GM12878 (cell line): ENCODE results near the gene DLG2.

Experiments
- BACH1 ChIP-seq: fragments of 450-650 bp; IDR thresholded peaks from 2 replicates; pipeline ENCODE4 v1.6.1; 2017; ENCODE audit warnings: mild to moderate bottlenecking, borderline replicate concordance
- BRCA1 ChIP-seq: IDR thresholded peaks from 2 replicates; pipeline ENCODE4 v1.6.1; 2011; ENCODE audit warnings: low read depth, low read length, improper control_type of control experiment
- HDAC2 ChIP-seq: fragments of 200-600 bp; sonication (generic); IDR thresholded peaks from 2 replicates; pipeline ENCODE4 v1.6.1; 2017
- NR2C1 ChIP-seq: fragments of 450-650 bp; IDR thresholded peaks from 2 replicates; pipeline ENCODE4 v1.6.1; 2017; ENCODE audit warnings: antibody characterized with exemption, mild to moderate bottlenecking, moderate library complexity
- POLR2A ChIP-seq: IDR thresholded peaks from 2 replicates; pipeline ENCODE4 v1.6.1; 2011; ENCODE audit warnings: low read depth, mild to moderate bottlenecking, low read length
- SP1 ChIP-seq: IDR thresholded peaks from one replicate; pipeline ENCODE4 v1.6.1; 2011; ENCODE audit warnings: low read depth, low read length
- TF ChIP-seq, protein P1 (sequence below), 3 experiments: IDR thresholded peaks in 2 of 3; conservative IDR thresholded peaks in 1 of 3; 2 replicates each; pipeline ENCODE4 v1.5.1; 2011; ENCODE audit warnings: low read depth in 3 of 3, low read length in 3 of 3, mild to moderate bottlenecking in 3 of 3, control low read depth in 2 of 3, moderate library complexity in 2 of 3, inconsistent platforms in 1 of 3, mixed read lengths in 1 of 3; ENCODE audit not compliant: control insufficient read depth in 2 of 3, insufficient read depth in 1 of 3; ENCODE audit errors: extremely low read depth in 1 of 3
- TF ChIP-seq, protein P2 (sequence below): IDR thresholded peaks from 2 replicates; pipeline ENCODE4 v1.6.1; 2012; ENCODE audit warnings: mild to moderate bottlenecking, low read depth, low read length
- TF ChIP-seq, protein P3 (sequence below): fragments of 450-650 bp; IDR thresholded peaks from 2 replicates; pipeline ENCODE4 v1.6.1; 2017; ENCODE audit warnings: mild to moderate bottlenecking

DNA sequence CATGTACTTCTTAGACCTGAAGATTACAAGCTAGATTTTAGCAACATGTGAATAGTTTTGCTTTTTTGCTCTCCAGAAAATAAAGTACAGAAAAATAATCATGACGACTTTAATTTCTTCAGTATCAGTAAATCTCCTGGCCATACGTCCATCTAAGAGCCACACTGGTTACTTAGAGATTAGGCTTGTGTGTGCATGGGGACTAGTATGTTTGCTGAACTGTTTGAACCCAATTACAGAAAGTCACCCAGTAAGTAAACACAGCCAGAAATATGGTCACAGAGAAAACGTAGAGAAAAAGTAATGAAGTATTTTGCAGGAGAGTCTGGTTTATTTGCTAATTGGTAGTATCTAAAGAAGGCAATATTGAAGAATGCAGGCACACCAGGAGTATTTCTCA is 1287.3 kb downstream of the DLG2 start:
- TF ChIP-seq, protein P1, sequence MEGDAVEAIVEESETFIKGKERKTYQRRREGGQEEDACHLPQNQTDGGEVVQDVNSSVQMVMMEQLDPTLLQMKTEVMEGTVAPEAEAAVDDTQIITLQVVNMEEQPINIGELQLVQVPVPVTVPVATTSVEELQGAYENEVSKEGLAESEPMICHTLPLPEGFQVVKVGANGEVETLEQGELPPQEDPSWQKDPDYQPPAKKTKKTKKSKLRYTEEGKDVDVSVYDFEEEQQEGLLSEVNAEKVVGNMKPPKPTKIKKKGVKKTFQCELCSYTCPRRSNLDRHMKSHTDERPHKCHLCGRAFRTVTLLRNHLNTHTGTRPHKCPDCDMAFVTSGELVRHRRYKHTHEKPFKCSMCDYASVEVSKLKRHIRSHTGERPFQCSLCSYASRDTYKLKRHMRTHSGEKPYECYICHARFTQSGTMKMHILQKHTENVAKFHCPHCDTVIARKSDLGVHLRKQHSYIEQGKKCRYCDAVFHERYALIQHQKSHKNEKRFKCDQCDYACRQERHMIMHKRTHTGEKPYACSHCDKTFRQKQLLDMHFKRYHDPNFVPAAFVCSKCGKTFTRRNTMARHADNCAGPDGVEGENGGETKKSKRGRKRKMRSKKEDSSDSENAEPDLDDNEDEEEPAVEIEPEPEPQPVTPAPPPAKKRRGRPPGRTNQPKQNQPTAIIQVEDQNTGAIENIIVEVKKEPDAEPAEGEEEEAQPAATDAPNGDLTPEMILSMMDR (IDR thresholded peaks at IDR 0.05 in 2 of 3, conservative IDR thresholded peaks at IDR 0.05 in 1 of 3; ENCODE audit: control insufficient read depth in 2 of 3, extremely low read depth in 1 of 3, insufficient read depth in 1 of 3, low read depth in 3 of 3, low read length in 3 of 3), result no peak
- TF ChIP-seq POLR2A, result no peak
- TF ChIP-seq BACH1, result no peak
- no peak for TF ChIP-seq SP1
- TF ChIP-seq, protein P2, sequence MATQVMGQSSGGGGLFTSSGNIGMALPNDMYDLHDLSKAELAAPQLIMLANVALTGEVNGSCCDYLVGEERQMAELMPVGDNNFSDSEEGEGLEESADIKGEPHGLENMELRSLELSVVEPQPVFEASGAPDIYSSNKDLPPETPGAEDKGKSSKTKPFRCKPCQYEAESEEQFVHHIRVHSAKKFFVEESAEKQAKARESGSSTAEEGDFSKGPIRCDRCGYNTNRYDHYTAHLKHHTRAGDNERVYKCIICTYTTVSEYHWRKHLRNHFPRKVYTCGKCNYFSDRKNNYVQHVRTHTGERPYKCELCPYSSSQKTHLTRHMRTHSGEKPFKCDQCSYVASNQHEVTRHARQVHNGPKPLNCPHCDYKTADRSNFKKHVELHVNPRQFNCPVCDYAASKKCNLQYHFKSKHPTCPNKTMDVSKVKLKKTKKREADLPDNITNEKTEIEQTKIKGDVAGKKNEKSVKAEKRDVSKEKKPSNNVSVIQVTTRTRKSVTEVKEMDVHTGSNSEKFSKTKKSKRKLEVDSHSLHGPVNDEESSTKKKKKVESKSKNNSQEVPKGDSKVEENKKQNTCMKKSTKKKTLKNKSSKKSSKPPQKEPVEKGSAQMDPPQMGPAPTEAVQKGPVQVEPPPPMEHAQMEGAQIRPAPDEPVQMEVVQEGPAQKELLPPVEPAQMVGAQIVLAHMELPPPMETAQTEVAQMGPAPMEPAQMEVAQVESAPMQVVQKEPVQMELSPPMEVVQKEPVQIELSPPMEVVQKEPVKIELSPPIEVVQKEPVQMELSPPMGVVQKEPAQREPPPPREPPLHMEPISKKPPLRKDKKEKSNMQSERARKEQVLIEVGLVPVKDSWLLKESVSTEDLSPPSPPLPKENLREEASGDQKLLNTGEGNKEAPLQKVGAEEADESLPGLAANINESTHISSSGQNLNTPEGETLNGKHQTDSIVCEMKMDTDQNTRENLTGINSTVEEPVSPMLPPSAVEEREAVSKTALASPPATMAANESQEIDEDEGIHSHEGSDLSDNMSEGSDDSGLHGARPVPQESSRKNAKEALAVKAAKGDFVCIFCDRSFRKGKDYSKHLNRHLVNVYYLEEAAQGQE, result no peak
- no peak for TF ChIP-seq BRCA1
- no peak for TF ChIP-seq HDAC2
- TF ChIP-seq, protein P3, sequence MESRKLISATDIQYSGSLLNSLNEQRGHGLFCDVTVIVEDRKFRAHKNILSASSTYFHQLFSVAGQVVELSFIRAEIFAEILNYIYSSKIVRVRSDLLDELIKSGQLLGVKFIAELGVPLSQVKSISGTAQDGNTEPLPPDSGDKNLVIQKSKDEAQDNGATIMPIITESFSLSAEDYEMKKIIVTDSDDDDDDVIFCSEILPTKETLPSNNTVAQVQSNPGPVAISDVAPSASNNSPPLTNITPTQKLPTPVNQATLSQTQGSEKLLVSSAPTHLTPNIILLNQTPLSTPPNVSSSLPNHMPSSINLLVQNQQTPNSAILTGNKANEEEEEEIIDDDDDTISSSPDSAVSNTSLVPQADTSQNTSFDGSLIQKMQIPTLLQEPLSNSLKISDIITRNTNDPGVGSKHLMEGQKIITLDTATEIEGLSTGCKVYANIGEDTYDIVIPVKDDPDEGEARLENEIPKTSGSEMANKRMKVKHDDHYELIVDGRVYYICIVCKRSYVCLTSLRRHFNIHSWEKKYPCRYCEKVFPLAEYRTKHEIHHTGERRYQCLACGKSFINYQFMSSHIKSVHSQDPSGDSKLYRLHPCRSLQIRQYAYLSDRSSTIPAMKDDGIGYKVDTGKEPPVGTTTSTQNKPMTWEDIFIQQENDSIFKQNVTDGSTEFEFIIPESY, result no peak
- no peak for TF ChIP-seq NR2C1
